Measurements from ENCODE around the gene ENSA. TPM values are rescaled to one million over a fixed set of nuclear protein-coding genes. Genes with fewer than 3 reads are reported as not detected.

The ENSA gene
- total and polyA plus RNA-seq, 2 donors (not counting 3 experiments of a cell fraction or from before 2014, with no cell fraction given) = 32.4 to 155 TPM

GRCh38 chr1:150610576-150610975 lies 18.8 kb downstream of the ENSA start:
- intact Hi-C loops (cut with micrococcal nuclease) = loop anchor here (2.0 kb wide), 1 partner anchor 18 kb away; the partner anchor contains the start of gene ENSA
- TF ChIP-seq EZH2 (IDR thresholded peaks at IDR 0.05; ENCODE audit: borderline replicate concordance, low read depth, low read length, severe bottlenecking) = no peak
- TF ChIP-seq, protein P1, sequence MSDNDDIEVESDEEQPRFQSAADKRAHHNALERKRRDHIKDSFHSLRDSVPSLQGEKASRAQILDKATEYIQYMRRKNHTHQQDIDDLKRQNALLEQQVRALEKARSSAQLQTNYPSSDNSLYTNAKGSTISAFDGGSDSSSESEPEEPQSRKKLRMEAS (IDR thresholded peaks at IDR 0.05; ENCODE audit: insufficient read depth, insufficient read length) = no peak
- no peak for TF ChIP-seq POLR2A (IDR thresholded peaks at IDR 0.05; ENCODE audit: low read depth, low read length)
- no peak for TF ChIP-seq GATA2 (IDR thresholded peaks at IDR 0.05; ENCODE audit: insufficient read depth, insufficient read length, low read depth, low read length)
- no peak for TF ChIP-seq POLR2AphosphoS5 (IDR thresholded peaks at IDR 0.05; ENCODE audit: insufficient read depth, low read depth, low read length)
- TF ChIP-seq JUN (IDR thresholded peaks at IDR 0.05; ENCODE audit: borderline replicate concordance, insufficient read depth, insufficient read length, low read depth) = no peak
- TF ChIP-seq, protein P2, sequence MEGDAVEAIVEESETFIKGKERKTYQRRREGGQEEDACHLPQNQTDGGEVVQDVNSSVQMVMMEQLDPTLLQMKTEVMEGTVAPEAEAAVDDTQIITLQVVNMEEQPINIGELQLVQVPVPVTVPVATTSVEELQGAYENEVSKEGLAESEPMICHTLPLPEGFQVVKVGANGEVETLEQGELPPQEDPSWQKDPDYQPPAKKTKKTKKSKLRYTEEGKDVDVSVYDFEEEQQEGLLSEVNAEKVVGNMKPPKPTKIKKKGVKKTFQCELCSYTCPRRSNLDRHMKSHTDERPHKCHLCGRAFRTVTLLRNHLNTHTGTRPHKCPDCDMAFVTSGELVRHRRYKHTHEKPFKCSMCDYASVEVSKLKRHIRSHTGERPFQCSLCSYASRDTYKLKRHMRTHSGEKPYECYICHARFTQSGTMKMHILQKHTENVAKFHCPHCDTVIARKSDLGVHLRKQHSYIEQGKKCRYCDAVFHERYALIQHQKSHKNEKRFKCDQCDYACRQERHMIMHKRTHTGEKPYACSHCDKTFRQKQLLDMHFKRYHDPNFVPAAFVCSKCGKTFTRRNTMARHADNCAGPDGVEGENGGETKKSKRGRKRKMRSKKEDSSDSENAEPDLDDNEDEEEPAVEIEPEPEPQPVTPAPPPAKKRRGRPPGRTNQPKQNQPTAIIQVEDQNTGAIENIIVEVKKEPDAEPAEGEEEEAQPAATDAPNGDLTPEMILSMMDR (IDR thresholded peaks at IDR 0.05; ENCODE audit: extremely low read depth in 1 of 2, insufficient read depth in 1 of 2, low read depth in 1 of 2, low read length in 2 of 2) = no peak
- TF ChIP-seq MYC (IDR thresholded peaks at IDR 0.05; ENCODE audit: low read depth, low read length) = no peak
- no peak for TF ChIP-seq FOS (IDR thresholded peaks at IDR 0.05; ENCODE audit: borderline replicate concordance, insufficient read depth, low read length)
- Histone ChIP-seq H3K4me3 (replicated peaks in 1 of 3; ENCODE audit: insufficient read depth in 1 of 3, low read depth in 1 of 3, low read length in 3 of 3) (no peak overlapping the region), H3K9ac (replicated peaks; ENCODE audit: extremely low read depth, insufficient read depth, low read length) (peak overlapping the region; percentile 19), H4K20me1 (replicated peaks; ENCODE audit: control insufficient read depth, extremely low read depth, insufficient read depth, low read length) (no peaks in the 10 kb centered on the region), H3K4me2 (ENCODE audit: insufficient read depth, low read length) (no peak overlapping the region), H3K27ac (ENCODE audit: insufficient read depth, low read depth, low read length) (peak overlapping the region; percentile 100), H3K79me2 (ENCODE audit: control insufficient read depth, insufficient read depth, low read length) (peaks cover 13% of the 10 kb centered on the region), H3K27me3 (ENCODE audit: control insufficient read depth in 2 of 2, insufficient read depth in 2 of 2, low read length in 2 of 2) (no peaks in the 10 kb centered on the region), H3K36me3 (ENCODE audit: control insufficient read depth in 2 of 2, extremely low read depth in 1 of 2, insufficient read depth in 2 of 2, low read length in 2 of 2) (no peaks in the 10 kb centered on the region), H3K9me3 (replicated peaks; ENCODE audit: control insufficient read depth, insufficient read depth, low read length) (no peaks in the 10 kb centered on the region), H2AFZ (ENCODE audit: low read depth, low read length) (no peak overlapping the region), H3K4me1 (ENCODE audit: control insufficient read depth, extremely low read depth, insufficient read depth, low read length) (peaks cover 42% of the 10 kb centered on the region), H3K9me1 (replicated peaks; ENCODE audit: control insufficient read depth, extremely low read depth, insufficient read depth, low read length) (no peaks in the 10 kb centered on the region)
- dilution Hi-C loops (cut with MboI; ENCODE audit: extremely low pct_ligation_motif_present, low sequenced_read_pairs) = no loop called here
- BruUV-seq (replicated peaks) = no TSS peak
- FAIRE-seq (no peak), DNase-seq (ENCODE audit: low read depth, low spot score) (no peak)
- ChIA-PET CTCF (interaction anchor here (1.4 to 1.7 kb wide), 2 partner anchors 9 to 31 kb away, joined by 3 to 6 read pairs; partner anchors contain the start of gene MCL1), POLR2A (interaction anchor here (1.7 kb wide), 1 partner anchor 31 kb away, joined by 12 read pairs; the partner anchor contains the start of gene MCL1)
